Nephron (organoid): ENCODE results near the gene MAP4K4.

Source experiments
- H3K27ac Mint-ChIP-seq, 3 experiments: 2 replicates each; pipeline ENCODE4 v1.8.0; 2020; ENCODE audit warnings: mixed read lengths in 3 of 3, mild to moderate bottlenecking in 2 of 3, moderate library complexity in 1 of 3
- H3K27me3 Mint-ChIP-seq: 2 replicates; pipeline ENCODE4 v1.8.0; 2021; ENCODE audit warnings: low read depth, mild to moderate bottlenecking, moderate library complexity, mixed read lengths
- H3K36me3 Mint-ChIP-seq: 2 replicates; pipeline ENCODE4 v1.8.0; 2020; ENCODE audit warnings: low read depth, mixed read lengths
- H3K4me1 Mint-ChIP-seq: 2 replicates; pipeline ENCODE4 v1.8.0; 2020; ENCODE audit warnings: mixed read lengths
- H3K4me3 Mint-ChIP-seq, 3 experiments: 2 replicates each; pipeline ENCODE4 v1.8.0; 2020; ENCODE audit warnings: mild to moderate bottlenecking in 3 of 3, mixed read lengths in 3 of 3, moderate library complexity in 2 of 3
- H3K9me3 Mint-ChIP-seq: 2 replicates; pipeline ENCODE4 v1.8.0; 2020; ENCODE audit warnings: mixed read lengths
- CTCF ChIP-seq, 3 experiments: fragments of 200-600 bp; sonication (generic); IDR thresholded peaks; one replicate each; pipeline ENCODE4 v1.5.0; 2021; ENCODE audit warnings: antibody characterized with exemption in 3 of 3; ENCODE audit not compliant: unreplicated experiment in 3 of 3

The MAP4K4 gene

GRCh38 chr2:101895039-101895438, 197.5 kb downstream of the MAP4K4 start:
- Mint-ChIP-seq H3K27ac (no peak overlapping the region), H3K4me1 (peaks cover 19% of the 10 kb centered on the region), H3K27me3 (no peaks in the 10 kb centered on the region), H3K36me3 (peaks cover 73% of the 10 kb centered on the region), H3K9me3 (no peaks in the 10 kb centered on the region), H3K4me3 (no peak overlapping the region)
- no peak for TF ChIP-seq CTCF (IDR thresholded peaks at IDR 0.05; ENCODE audit: unreplicated experiment in 3 of 3)

- Mint-ChIP-seq H3K27ac (no peak overlapping the region), H3K9me3 (no peaks in the 10 kb centered on the region), H3K4me1 (peaks cover 19% of the 10 kb centered on the region), H3K36me3 (peaks cover 67% of the 10 kb centered on the region), H3K27me3 (no peaks in the 10 kb centered on the region), H3K4me3 (no peak overlapping the region)
- TF ChIP-seq CTCF (IDR thresholded peaks at IDR 0.05; ENCODE audit: unreplicated experiment in 3 of 3), result no peak
Measured at GRCh38 chr2:101895819-101896322, 198.4 kb downstream of the MAP4K4 start.

- no peak overlapping the region for H3K4me3 Mint-ChIP-seq
- no peak overlapping the region for H3K27ac Mint-ChIP-seq
- peaks cover 9% of the 10 kb centered on the region for H3K4me1 Mint-ChIP-seq
- peaks cover 54% of the 10 kb centered on the region for H3K36me3 Mint-ChIP-seq
- H3K9me3 Mint-ChIP-seq, result no peaks in the 10 kb centered on the region
- no peak for TF ChIP-seq CTCF (IDR thresholded peaks at IDR 0.05; ENCODE audit: unreplicated experiment in 3 of 3)
- no peaks in the 10 kb centered on the region for H3K27me3 Mint-ChIP-seq
Measured at GRCh38 chr2:101897301-101897700, 199.8 kb downstream of the MAP4K4 start.

GRCh38 chr2:101899265-101899664, 201.8 kb downstream of the MAP4K4 start:
- H3K27me3 Mint-ChIP-seq, result no peaks in the 10 kb centered on the region
- no peak overlapping the region for H3K4me3 Mint-ChIP-seq
- H3K27ac Mint-ChIP-seq, result no peak overlapping the region
- no peak for TF ChIP-seq CTCF (IDR thresholded peaks at IDR 0.05; ENCODE audit: unreplicated experiment in 3 of 3)
- peaks cover 37% of the 10 kb centered on the region for H3K36me3 Mint-ChIP-seq
- no peaks in the 10 kb centered on the region for H3K9me3 Mint-ChIP-seq
- H3K4me1 Mint-ChIP-seq, result no peaks in the 10 kb centered on the region

GRCh38 chr2:101899871-101900270, 202.4 kb downstream of the MAP4K4 start:
- Mint-ChIP-seq H3K36me3 (peaks cover 32% of the 10 kb centered on the region), H3K27ac (no peak overlapping the region)

More at GRCh38 chr2:101899871-101900270, 202.4 kb downstream of the MAP4K4 start:
- Mint-ChIP-seq H3K4me1 (no peaks in the 10 kb centered on the region), H3K4me3 (no peak overlapping the region), H3K9me3 (peaks cover 3% of the 10 kb centered on the region), H3K27me3 (no peaks in the 10 kb centered on the region)
- no peak for TF ChIP-seq CTCF (IDR thresholded peaks at IDR 0.05; ENCODE audit: unreplicated experiment in 3 of 3)
